GM12892 (cell line): ENCODE measurements around the gene TMEM131.

Experiments used
- POLR2A ChIP-seq: IDR thresholded peaks from 2 replicates; pipeline ENCODE4 v1.6.1; 2011; ENCODE audit warnings: low read depth, low read length, control low read depth
- POLR2AphosphoS5 ChIP-seq: IDR thresholded peaks from 2 replicates; pipeline ENCODE4 v1.6.1; 2011; ENCODE audit warnings: low read depth, low read length, control low read depth
- TAF1 ChIP-seq: IDR thresholded peaks from 2 replicates; pipeline ENCODE4 v1.6.1; 2011; ENCODE audit warnings: low read depth, mild to moderate bottlenecking, control low read depth, low read length, borderline replicate concordance

DNA sequence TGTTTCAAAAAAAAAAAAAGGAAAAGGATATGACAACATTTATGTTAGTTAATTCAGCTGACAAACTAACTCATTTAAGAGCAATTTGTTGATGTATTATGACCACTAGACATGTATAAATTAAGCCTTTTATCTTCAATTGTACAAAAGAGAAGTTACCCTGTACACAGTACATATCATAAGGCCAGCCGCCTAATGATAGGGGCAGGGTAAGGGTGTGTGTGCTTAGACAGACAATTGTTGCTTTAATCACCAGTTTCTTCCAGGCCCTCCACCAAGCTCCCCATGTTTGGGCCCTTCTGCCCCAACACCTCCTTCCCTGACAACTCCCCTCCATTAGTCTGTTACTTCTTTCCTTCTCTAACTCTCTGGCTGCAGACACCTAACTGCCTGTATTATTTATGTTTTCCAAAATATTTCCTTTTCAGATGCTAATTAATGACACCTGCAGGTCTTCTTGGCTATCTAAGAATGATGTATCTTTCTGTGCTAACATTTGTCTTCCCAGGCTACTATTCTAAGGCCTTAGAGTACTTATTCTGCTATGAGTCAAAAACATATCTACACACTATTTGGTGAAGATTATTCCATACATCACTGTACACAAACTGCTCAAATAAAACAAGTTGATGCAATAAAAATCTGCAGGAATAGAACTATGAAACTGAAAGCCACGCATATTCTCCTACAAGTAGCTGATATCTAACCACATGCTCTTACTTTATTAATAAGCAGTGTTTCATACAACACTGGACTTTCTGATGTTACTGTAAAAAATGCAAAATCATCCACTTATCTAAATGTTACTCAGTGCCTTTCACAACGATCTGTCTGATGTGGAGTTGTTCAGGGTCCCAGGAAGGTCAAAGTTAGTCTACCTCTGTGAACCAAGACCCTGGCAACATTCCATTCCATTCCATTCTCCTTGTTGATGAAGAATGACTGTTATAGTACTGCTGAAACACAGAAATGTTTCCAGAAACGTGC lies 26.4 kb downstream of the TMEM131 start:
- TF ChIP-seq POLR2A (no peak), POLR2AphosphoS5 (no peak), TAF1 (no peak)
